ENCODE results near the gene CIAO2A.

DNA sequence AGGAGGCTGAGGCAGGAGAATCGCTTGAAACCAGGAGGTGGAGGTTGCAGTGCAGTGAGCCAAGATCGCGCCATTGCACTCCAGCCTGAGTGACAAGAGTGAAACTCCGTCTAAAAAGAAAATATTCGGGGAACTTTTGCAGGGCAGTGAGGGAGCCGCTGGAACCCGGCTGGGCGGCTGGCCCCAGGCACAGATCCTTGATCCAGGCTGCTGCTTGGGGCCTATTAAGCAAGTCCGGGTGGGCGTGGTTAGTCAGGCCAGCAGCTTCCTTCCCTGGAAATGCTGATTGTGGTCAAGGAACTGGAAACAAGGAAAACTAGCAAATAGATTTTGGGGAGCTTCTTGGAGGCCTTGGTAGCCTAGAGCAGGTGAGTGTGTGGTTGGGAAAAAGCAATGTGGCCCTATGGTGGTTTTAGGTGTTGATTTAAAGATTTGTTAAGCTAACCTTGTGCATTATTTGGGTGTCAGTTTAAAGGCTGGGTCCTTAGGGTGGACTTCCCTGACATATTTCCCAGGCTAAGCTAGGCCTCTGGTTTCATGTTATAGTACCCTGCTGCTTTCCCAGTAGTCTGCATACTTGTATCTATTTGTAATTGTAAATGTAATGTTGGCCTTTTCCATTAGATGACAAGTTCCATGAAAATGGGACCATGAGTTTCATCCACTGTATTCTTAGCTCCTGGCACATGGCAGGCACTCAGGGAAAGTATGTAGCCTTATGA lies 40.1 kb upstream of the CIAO2A start:
- no peak for TF ChIP-seq POLR2A (IDR thresholded peaks at IDR 0.05)
- TF ChIP-seq, protein P1, sequence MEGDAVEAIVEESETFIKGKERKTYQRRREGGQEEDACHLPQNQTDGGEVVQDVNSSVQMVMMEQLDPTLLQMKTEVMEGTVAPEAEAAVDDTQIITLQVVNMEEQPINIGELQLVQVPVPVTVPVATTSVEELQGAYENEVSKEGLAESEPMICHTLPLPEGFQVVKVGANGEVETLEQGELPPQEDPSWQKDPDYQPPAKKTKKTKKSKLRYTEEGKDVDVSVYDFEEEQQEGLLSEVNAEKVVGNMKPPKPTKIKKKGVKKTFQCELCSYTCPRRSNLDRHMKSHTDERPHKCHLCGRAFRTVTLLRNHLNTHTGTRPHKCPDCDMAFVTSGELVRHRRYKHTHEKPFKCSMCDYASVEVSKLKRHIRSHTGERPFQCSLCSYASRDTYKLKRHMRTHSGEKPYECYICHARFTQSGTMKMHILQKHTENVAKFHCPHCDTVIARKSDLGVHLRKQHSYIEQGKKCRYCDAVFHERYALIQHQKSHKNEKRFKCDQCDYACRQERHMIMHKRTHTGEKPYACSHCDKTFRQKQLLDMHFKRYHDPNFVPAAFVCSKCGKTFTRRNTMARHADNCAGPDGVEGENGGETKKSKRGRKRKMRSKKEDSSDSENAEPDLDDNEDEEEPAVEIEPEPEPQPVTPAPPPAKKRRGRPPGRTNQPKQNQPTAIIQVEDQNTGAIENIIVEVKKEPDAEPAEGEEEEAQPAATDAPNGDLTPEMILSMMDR (IDR thresholded peaks at IDR 0.05), result no peak
